ENCODE measurements around the gene ADAMTS7. TPM values are rescaled to one million over a fixed set of nuclear protein-coding genes. Genes with fewer than 3 reads are reported as not detected.
"Not testable (repeated sequence)": the region's sequence is repeated elsewhere in the genome, so short reads cannot be mapped to it uniquely, and the experiment has no call there.

The ADAMTS7 gene
- total and polyA plus RNA-seq, 2 of the 4 experiments (the other 2 are of a cell fraction), result 1.4 to 12.6 TPM

GRCh38 chr15:78726870-78727551 lies 84.3 kb downstream of the ADAMTS7 start:
- H2BK5ac ChIP-seq (ENCODE audit: low read depth, low read length, poor library complexity, severe bottlenecking), result no peak overlapping the region
- H2BK120ac ChIP-seq (ENCODE audit: low read depth, low read length), result no peak overlapping the region
- dilution Hi-C loops (cut with HindIII; ENCODE audit: low sequenced_read_pairs, unreplicated experiment) (no loop called here), intact Hi-C loops (cut with micrococcal nuclease) (no loop called here), in situ Hi-C loops (cut with MboI; ENCODE audit: low sequenced_read_pairs) (no loop called here)
- H2AK5ac ChIP-seq (ENCODE audit: low read depth, low read length), result no peak overlapping the region
- no peak overlapping the region for H3K56ac ChIP-seq (ENCODE audit: extremely low read depth, insufficient read depth, low read length)
- no peak for TF ChIP-seq NFE2L2 (IDR thresholded peaks at IDR 0.05; ENCODE audit: low read depth, low read length)
- no peak for TF ChIP-seq FOS (IDR thresholded peaks at IDR 0.05; ENCODE audit: low read depth, low read length)
- no peak for TF ChIP-seq USF2 (IDR thresholded peaks at IDR 0.05; ENCODE audit: low read depth, low read length)
- TF ChIP-seq SMC3 (IDR thresholded peaks at IDR 0.05; ENCODE audit: low read depth, low read length), result no peak
- H2BK20ac ChIP-seq (ENCODE audit: low read depth, low read length), result no peak overlapping the region
- WGBS, 2 experiments (ENCODE audit: extremely low coverage in 2 of 2, insufficient read length in 1 of 2), result 70% methylated on average over 6 of the region's 14 CpGs; no CpG with 5 or more reads in 1 of the 2 experiments
- H3K36me3 ChIP-seq (ENCODE audit: control insufficient read depth, insufficient read depth, low read length), result no peaks in the 10 kb centered on the region
- no peak overlapping the region for H3K4me3 ChIP-seq (ENCODE audit: insufficient read depth, low read depth, low read length)
- H3K27ac ChIP-seq (ENCODE audit: insufficient read depth, low read length), result no peak overlapping the region
- no peaks in the 10 kb centered on the region for H3K4me1 ChIP-seq (ENCODE audit: control insufficient read depth, insufficient read depth, low read length)
- POLR2A ChIA-PET (ENCODE audit: unreplicated experiment), result no interaction called here
- CTCF ChIA-PET, result interaction anchor here (0.6 kb wide), 1 partner anchor 239 kb away, joined by 4 read pairs; no protein-coding TSS in a partner anchor
- peaks cover 17% of the 10 kb centered on the region for H3K27me3 ChIP-seq (ENCODE audit: control insufficient read depth, insufficient read depth, low read length)
- no peak overlapping the region for H2BK15ac ChIP-seq (ENCODE audit: low read depth, low read length)
- H2AFZ ChIP-seq (replicated peaks; ENCODE audit: low read length, poor library complexity), result no peak overlapping the region
- H3K23ac ChIP-seq (ENCODE audit: low read depth, low read length), result no peak overlapping the region
- DNase-seq (no peak), ATAC-seq (ENCODE audit: low read depth) (no peak)
- H3K9ac ChIP-seq (ENCODE audit: low read depth, low read length), result no peak overlapping the region
- H4K20me1 ChIP-seq (ENCODE audit: insufficient read depth, low read length), result no peaks in the 10 kb centered on the region
- H3K4me2 ChIP-seq (ENCODE audit: low read depth, low read length), result no peak overlapping the region
- no TSS peak for BruUV-seq (replicated peaks)
- H3K4ac ChIP-seq (ENCODE audit: low read depth, low read length), result no peak overlapping the region
- H3K14ac ChIP-seq (replicated peaks; ENCODE audit: low read depth, low read length), result no peak overlapping the region
- no peak overlapping the region for H4K8ac ChIP-seq (ENCODE audit: low read depth in 2 of 2, low read length in 2 of 2)
- H4K5ac ChIP-seq (ENCODE audit: low read depth, low read length), result no peak overlapping the region
- no peak overlapping the region for H4K91ac ChIP-seq (ENCODE audit: insufficient read depth, low read depth, low read length)
- H3K18ac ChIP-seq (ENCODE audit: low read depth, low read length), result no peak overlapping the region
- no peak overlapping the region for H2AK9ac ChIP-seq (replicated peaks; ENCODE audit: low read depth, low read length, poor library complexity)
- H3K9me1 ChIP-seq (ENCODE audit: insufficient read depth, low read length), result no peaks in the 10 kb centered on the region
- H3K9me3 ChIP-seq (ENCODE audit: control insufficient read depth, insufficient read depth, low read length), result no peaks in the 10 kb centered on the region
- no peaks in the 10 kb centered on the region for H3K79me1 ChIP-seq (ENCODE audit: low read depth in 1 of 2, low read length in 2 of 2)

GRCh38 chr15:78719819-78720450 lies 91.3 kb downstream of the ADAMTS7 start:
- H3K9me1 ChIP-seq (ENCODE audit: insufficient read depth, low read length); H2BK20ac ChIP-seq (ENCODE audit: low read depth, low read length); H3K4me3 ChIP-seq (ENCODE audit: insufficient read depth, low read depth, low read length); H3K18ac ChIP-seq (ENCODE audit: low read depth, low read length); H3K27me3 ChIP-seq (ENCODE audit: control insufficient read depth, insufficient read depth, low read length); H3K9ac ChIP-seq (ENCODE audit: low read depth, low read length); H3K14ac ChIP-seq (replicated peaks; ENCODE audit: low read depth, low read length); H2BK120ac ChIP-seq (ENCODE audit: low read depth, low read length); POLR2A ChIA-PET (ENCODE audit: unreplicated experiment); H4K5ac ChIP-seq (ENCODE audit: low read depth, low read length); H2BK15ac ChIP-seq (ENCODE audit: low read depth, low read length); H4K8ac ChIP-seq (ENCODE audit: low read depth in 2 of 2, low read length in 2 of 2); CTCF ChIA-PET; H3K4me1 ChIP-seq (ENCODE audit: control insufficient read depth, insufficient read depth, low read length); DNase-seq; H3K36me3 ChIP-seq (ENCODE audit: control insufficient read depth, insufficient read depth, low read length); in situ Hi-C loops (cut with MboI; ENCODE audit: low sequenced_read_pairs); H2BK5ac ChIP-seq (ENCODE audit: low read depth, low read length, poor library complexity, severe bottlenecking); H3K56ac ChIP-seq (ENCODE audit: extremely low read depth, insufficient read depth, low read length); H3K4ac ChIP-seq (ENCODE audit: low read depth, low read length); intact Hi-C loops (cut with micrococcal nuclease); H2AK5ac ChIP-seq (ENCODE audit: low read depth, low read length); H3K9me3 ChIP-seq (ENCODE audit: control insufficient read depth, insufficient read depth, low read length); H2AFZ ChIP-seq (replicated peaks; ENCODE audit: low read length, poor library complexity); H3K4me2 ChIP-seq (ENCODE audit: low read depth, low read length); H4K20me1 ChIP-seq (ENCODE audit: insufficient read depth, low read length); dilution Hi-C loops (cut with HindIII; ENCODE audit: low sequenced_read_pairs, unreplicated experiment); H3K23ac ChIP-seq (ENCODE audit: low read depth, low read length); ATAC-seq (ENCODE audit: low read depth); BruUV-seq (replicated peaks); H4K91ac ChIP-seq (ENCODE audit: insufficient read depth, low read depth, low read length); H3K27ac ChIP-seq (ENCODE audit: insufficient read depth, low read length); H3K79me1 ChIP-seq (ENCODE audit: low read depth in 1 of 2, low read length in 2 of 2); H2AK9ac ChIP-seq (replicated peaks; ENCODE audit: low read depth, low read length, poor library complexity): not testable (repeated sequence)
- WGBS, 2 experiments (ENCODE audit: extremely low coverage in 2 of 2, insufficient read length in 1 of 2), result 60% methylated on average over 4 of the region's 21 CpGs; no CpG with 5 or more reads in 1 of the 2 experiments

All from IMR-90 (cell line).